Fibroblast of mammary gland (primary cell): Measurements from ENCODE around the gene FBXO41.

Experiments used
- DNase-seq: peaks from one replicate; pipeline ENCODE4 v3.0.0-alpha.2; 2010; ENCODE audit warnings: low read depth
- H3K4me3 ChIP-seq: 2 replicates; pipeline ENCODE4 v1.5.1; 2011; ENCODE audit warnings: low read depth, mild to moderate bottlenecking, low read length, moderate library complexity; ENCODE audit not compliant: control insufficient read depth
- CTCF ChIP-seq: conservative IDR thresholded peaks from 2 replicates; pipeline ENCODE4 v1.5.1; 2011; ENCODE audit warnings: low read depth, low read length, inconsistent platforms; ENCODE audit not compliant: control insufficient read depth, insufficient read depth

FBXO41 gene

DNA sequence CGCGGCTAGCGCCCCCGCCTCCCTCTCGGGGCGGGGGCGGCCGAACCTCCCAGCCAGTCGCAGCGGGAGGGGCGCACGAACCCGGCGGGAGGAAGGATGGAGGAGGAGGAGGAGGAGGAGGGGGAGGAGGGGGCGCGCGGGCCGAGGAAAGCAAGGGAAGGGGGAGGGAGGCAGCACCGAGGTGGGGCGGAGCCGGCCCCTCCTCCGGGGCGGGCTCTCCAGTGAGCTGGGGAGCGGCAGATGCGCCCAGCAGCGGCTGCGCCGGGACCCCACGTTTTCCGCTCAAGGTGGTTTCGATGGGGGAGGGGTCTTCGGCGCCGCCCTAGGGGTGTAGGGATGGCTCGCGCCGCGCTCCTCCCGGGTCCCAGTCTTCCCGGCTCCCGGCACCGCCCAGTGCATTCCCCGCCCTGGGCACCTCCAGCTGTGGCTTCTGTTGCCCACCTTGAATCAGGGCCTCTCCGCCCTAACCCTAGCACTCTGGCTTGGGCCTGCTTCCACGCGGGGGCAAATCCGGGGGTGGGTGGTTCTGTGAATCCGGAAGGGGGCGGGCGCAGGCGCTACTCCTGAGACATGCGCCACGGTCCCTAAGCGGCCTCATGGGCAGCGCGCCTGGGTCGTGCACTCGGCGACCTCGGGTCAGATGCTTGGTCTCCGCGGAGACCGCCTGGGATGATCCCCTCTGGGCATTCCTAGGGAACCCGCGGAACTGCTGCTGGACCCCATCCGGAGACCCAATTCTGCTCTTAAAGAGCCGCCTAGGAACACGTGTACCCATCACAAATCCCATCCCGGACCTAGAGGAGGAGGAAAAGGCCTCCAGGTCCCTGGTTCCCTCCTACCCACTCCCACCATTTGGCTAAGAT is at the start of gene FBXO41:
FBXO41 (minus strand) TSS at position 183 of the 863 bp plus-strand sequence. CDS start 14,848 bp downstream, outside the sequence.
- TF ChIP-seq CTCF: no peak
- no peak for DNase-seq
- H3K4me3 ChIP-seq: peak within 1 kb of the TSS; percentile 61

DNA sequence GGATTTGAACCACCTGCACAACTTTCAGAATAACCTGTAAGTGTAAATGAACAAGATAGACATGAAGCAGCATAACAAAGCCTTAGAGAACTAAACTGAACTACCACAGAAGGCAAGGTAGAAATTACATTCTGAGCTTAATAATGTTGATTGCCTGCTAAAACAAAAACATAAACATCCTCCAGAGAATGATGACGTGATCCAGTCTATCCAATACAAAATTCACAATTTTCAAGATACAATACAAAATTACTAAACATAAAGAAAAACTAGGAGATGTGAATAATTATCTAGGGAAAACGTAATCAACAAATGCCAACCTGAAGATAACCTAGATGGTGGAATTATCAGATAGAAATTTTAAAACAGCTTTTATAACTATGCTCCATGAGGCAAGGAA is 49.8 kb upstream of the FBXO41 start:
- no peak for DNase-seq
- H3K4me3 ChIP-seq: no peak overlapping the region
- TF ChIP-seq CTCF: no peak

- no peak overlapping the region for H3K4me3 ChIP-seq
- no peak for TF ChIP-seq CTCF
- no peak for DNase-seq
These were observed 49.3 kb upstream of the FBXO41 start for GRCh38 chr2:73333564-73333963.

GRCh38 chr2:73324126-73324725 is 39.9 kb upstream of the FBXO41 start:
- no peak overlapping the region for H3K4me3 ChIP-seq
- TF ChIP-seq CTCF: no peak
- DNase-seq: peak; percentile 2

DNA sequence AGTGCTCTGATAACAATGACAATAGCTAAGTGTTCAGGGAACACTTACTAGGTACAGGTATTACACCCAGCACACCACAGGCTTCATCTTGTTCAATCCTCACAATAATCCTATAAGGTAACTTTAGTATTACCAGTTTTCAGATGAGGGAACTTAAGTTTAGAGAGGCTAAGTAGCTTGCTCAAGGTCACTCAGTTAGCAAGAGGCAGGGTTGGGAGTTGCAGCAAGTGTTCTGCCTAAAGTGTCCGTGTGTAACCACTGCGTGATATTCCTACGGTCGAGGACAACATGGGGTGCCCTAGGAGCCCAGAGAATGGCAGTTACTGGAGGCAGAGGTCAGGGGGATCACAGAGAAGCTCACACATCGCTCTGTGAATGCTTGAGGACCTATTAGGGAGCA is 39.3 kb upstream of the FBXO41 start:
- TF ChIP-seq CTCF: no peak
- DNase-seq: no peak
- no peak overlapping the region for H3K4me3 ChIP-seq

- no peak for DNase-seq
- no peak overlapping the region for H3K4me3 ChIP-seq
- no peak for TF ChIP-seq CTCF
These were observed 30.2 kb upstream of the FBXO41 start for GRCh38 chr2:73314441-73314840.
